ENCODE results near the gene DTX3. TPM values are rescaled to one million over a fixed set of nuclear protein-coding genes. Genes with fewer than 3 reads are reported as not detected.
"Not testable (repeated sequence)": the region's sequence is repeated elsewhere in the genome, so short reads cannot be mapped to it uniquely, and the experiment has no call there.

DTX3 gene
- polyA plus RNA-seq, 1 donor from 2014 or later, result 141 TPM

DNA sequence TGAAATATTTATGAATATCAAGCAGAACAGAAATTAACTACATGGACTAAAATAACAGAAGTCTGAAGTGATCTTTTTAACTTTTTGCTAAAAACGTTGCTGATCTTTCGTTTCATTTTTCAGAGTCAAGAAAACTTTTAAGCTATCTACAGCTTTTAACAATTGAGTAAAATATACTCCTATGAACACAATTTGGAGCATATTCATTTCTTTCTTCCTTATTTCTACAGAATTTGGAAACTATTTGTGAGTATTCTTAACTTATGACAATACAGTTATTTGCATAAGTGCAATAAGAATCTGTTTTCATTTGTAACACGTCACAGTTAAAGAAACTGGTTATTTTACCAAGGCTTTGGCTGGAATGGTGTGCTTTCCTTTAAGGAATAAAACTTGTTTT lies 49.4 kb downstream of the DTX3 start:
- no peak for TF ChIP-seq MXI1 (conservative IDR thresholded peaks at IDR 0.05; ENCODE audit: poor library complexity, severe bottlenecking)
- no peak for TF ChIP-seq CTCF (IDR thresholded peaks at IDR 0.05; ENCODE audit: poor library complexity, severe bottlenecking)
- TF ChIP-seq POLR2AphosphoS5 (IDR thresholded peaks at IDR 0.05), result no peak
- TF ChIP-seq SMC3 (conservative IDR thresholded peaks at IDR 0.05; ENCODE audit: poor library complexity), result no peak
- TF ChIP-seq RAD21 (conservative IDR thresholded peaks at IDR 0.05), result no peak
- no peak for TF ChIP-seq EP300 (conservative IDR thresholded peaks at IDR 0.05; ENCODE audit: poor library complexity, severe bottlenecking)
- no peak for TF ChIP-seq EZH2 (IDR thresholded peaks at IDR 0.05; ENCODE audit: borderline replicate concordance, insufficient read depth, low read length, poor library complexity, severe bottlenecking)
- TF ChIP-seq, protein P1, sequence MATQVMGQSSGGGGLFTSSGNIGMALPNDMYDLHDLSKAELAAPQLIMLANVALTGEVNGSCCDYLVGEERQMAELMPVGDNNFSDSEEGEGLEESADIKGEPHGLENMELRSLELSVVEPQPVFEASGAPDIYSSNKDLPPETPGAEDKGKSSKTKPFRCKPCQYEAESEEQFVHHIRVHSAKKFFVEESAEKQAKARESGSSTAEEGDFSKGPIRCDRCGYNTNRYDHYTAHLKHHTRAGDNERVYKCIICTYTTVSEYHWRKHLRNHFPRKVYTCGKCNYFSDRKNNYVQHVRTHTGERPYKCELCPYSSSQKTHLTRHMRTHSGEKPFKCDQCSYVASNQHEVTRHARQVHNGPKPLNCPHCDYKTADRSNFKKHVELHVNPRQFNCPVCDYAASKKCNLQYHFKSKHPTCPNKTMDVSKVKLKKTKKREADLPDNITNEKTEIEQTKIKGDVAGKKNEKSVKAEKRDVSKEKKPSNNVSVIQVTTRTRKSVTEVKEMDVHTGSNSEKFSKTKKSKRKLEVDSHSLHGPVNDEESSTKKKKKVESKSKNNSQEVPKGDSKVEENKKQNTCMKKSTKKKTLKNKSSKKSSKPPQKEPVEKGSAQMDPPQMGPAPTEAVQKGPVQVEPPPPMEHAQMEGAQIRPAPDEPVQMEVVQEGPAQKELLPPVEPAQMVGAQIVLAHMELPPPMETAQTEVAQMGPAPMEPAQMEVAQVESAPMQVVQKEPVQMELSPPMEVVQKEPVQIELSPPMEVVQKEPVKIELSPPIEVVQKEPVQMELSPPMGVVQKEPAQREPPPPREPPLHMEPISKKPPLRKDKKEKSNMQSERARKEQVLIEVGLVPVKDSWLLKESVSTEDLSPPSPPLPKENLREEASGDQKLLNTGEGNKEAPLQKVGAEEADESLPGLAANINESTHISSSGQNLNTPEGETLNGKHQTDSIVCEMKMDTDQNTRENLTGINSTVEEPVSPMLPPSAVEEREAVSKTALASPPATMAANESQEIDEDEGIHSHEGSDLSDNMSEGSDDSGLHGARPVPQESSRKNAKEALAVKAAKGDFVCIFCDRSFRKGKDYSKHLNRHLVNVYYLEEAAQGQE (IDR thresholded peaks at IDR 0.05; ENCODE audit: borderline replicate concordance), result no peak
- TF ChIP-seq TAF1 (IDR thresholded peaks at IDR 0.05; ENCODE audit: low read depth), result no peak
- no peak overlapping the region for H3K9ac ChIP-seq (ENCODE audit: low read length)

GRCh38 chr12:57655541-57656240 lies 51.1 kb downstream of the DTX3 start:
- H3F3A ChIP-seq (ENCODE audit: insufficient read depth, low read length, poor library complexity, severe bottlenecking), result no peaks in the 10 kb centered on the region
- H3K36me3 ChIP-seq (ENCODE audit: insufficient read depth, low read length), result no peaks in the 10 kb centered on the region
- no peak overlapping the region for H3K9ac ChIP-seq (ENCODE audit: low read length)
- no peaks in the 10 kb centered on the region for H3K9me2 ChIP-seq (ENCODE audit: insufficient read depth, low read length)
- H3K9me3 ChIP-seq (ENCODE audit: low read length), result no peaks in the 10 kb centered on the region
- H3K27me3 ChIP-seq (ENCODE audit: insufficient read depth, low read depth, low read length), result no peaks in the 10 kb centered on the region
- H2AFZ ChIP-seq (ENCODE audit: low read depth, low read length), result no peak overlapping the region
- no peak overlapping the region for H3K4me3 ChIP-seq (ENCODE audit: low read length)
- H3K4me2 ChIP-seq (ENCODE audit: low read length), result no peak overlapping the region
- no peak overlapping the region for H3K27ac ChIP-seq (ENCODE audit: low read length)
- TF ChIP-seq EP300 (conservative IDR thresholded peaks at IDR 0.05; ENCODE audit: poor library complexity, severe bottlenecking) (no peak), CTCF (IDR thresholded peaks at IDR 0.05; ENCODE audit: poor library complexity, severe bottlenecking) (no peak), SMC3 (conservative IDR thresholded peaks at IDR 0.05; ENCODE audit: poor library complexity) (no peak), TAF1 (IDR thresholded peaks at IDR 0.05; ENCODE audit: low read depth) (no peak), POLR2AphosphoS5 (IDR thresholded peaks at IDR 0.05) (no peak), EZH2 (IDR thresholded peaks at IDR 0.05; ENCODE audit: borderline replicate concordance, insufficient read depth, low read length, poor library complexity, severe bottlenecking) (no peak), MXI1 (conservative IDR thresholded peaks at IDR 0.05; ENCODE audit: poor library complexity, severe bottlenecking) (no peak), RAD21 (conservative IDR thresholded peaks at IDR 0.05) (no peak)
- TF ChIP-seq, protein P1 (IDR thresholded peaks at IDR 0.05; ENCODE audit: borderline replicate concordance), result no peak
- H3K79me2 ChIP-seq (replicated peaks; ENCODE audit: insufficient read depth, low read length), result no peaks in the 10 kb centered on the region
- H4K20me1 ChIP-seq (ENCODE audit: insufficient read depth), result no peaks in the 10 kb centered on the region

More for the DNA sequence above, 49.4 kb downstream of the DTX3 start:
- Histone ChIP-seq H4K20me1 (ENCODE audit: insufficient read depth) (no peaks in the 10 kb centered on the region), H3K27me3 (ENCODE audit: insufficient read depth, low read depth, low read length) (no peaks in the 10 kb centered on the region), H3K9me3 (ENCODE audit: low read length) (no peaks in the 10 kb centered on the region), H3K36me3 (ENCODE audit: insufficient read depth, low read length) (no peaks in the 10 kb centered on the region), H3F3A (ENCODE audit: insufficient read depth, low read length, poor library complexity, severe bottlenecking) (no peaks in the 10 kb centered on the region), H3K79me2 (replicated peaks; ENCODE audit: insufficient read depth, low read length) (no peaks in the 10 kb centered on the region), H3K9me2 (ENCODE audit: insufficient read depth, low read length) (no peaks in the 10 kb centered on the region), H3K4me2 (ENCODE audit: low read length) (no peak overlapping the region), H3K27ac (ENCODE audit: low read length) (no peak overlapping the region), H2AFZ (ENCODE audit: low read depth, low read length) (no peak overlapping the region), H3K4me3 (ENCODE audit: low read length) (no peak overlapping the region)

- not testable (repeated sequence) for H3K27ac ChIP-seq (ENCODE audit: low read length); H3F3A ChIP-seq (ENCODE audit: insufficient read depth, low read length, poor library complexity, severe bottlenecking); H3K4me3 ChIP-seq (ENCODE audit: low read length); H3K9ac ChIP-seq (ENCODE audit: low read length); H3K9me3 ChIP-seq (ENCODE audit: low read length); H3K79me2 ChIP-seq (replicated peaks; ENCODE audit: insufficient read depth, low read length); H4K20me1 ChIP-seq (ENCODE audit: insufficient read depth); H2AFZ ChIP-seq (ENCODE audit: low read depth, low read length); H3K9me2 ChIP-seq (ENCODE audit: insufficient read depth, low read length); H3K4me2 ChIP-seq (ENCODE audit: low read length); H3K36me3 ChIP-seq (ENCODE audit: insufficient read depth, low read length); H3K27me3 ChIP-seq (ENCODE audit: insufficient read depth, low read depth, low read length)
Observed at GRCh38 chr12:57656408-57656807, 51.8 kb downstream of the DTX3 start.
